ENCODE results near the gene FLYWCH1.

GRCh38 chr16:2936436-2937011 is 24.8 kb downstream of the FLYWCH1 start:
- TF ChIP-seq, protein P1, sequence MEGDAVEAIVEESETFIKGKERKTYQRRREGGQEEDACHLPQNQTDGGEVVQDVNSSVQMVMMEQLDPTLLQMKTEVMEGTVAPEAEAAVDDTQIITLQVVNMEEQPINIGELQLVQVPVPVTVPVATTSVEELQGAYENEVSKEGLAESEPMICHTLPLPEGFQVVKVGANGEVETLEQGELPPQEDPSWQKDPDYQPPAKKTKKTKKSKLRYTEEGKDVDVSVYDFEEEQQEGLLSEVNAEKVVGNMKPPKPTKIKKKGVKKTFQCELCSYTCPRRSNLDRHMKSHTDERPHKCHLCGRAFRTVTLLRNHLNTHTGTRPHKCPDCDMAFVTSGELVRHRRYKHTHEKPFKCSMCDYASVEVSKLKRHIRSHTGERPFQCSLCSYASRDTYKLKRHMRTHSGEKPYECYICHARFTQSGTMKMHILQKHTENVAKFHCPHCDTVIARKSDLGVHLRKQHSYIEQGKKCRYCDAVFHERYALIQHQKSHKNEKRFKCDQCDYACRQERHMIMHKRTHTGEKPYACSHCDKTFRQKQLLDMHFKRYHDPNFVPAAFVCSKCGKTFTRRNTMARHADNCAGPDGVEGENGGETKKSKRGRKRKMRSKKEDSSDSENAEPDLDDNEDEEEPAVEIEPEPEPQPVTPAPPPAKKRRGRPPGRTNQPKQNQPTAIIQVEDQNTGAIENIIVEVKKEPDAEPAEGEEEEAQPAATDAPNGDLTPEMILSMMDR (IDR thresholded peaks at IDR 0.05): no peak
- no peak for TF ChIP-seq EP300 (IDR thresholded peaks at IDR 0.05)
- TF ChIP-seq POLR2AphosphoS5 (IDR thresholded peaks at IDR 0.05): no peak
